H1 (cell line): ENCODE measurements around the gene PSME2. TPM values are rescaled to one million over a fixed set of nuclear protein-coding genes. Genes with fewer than 3 reads are reported as not detected.

Source experiments
- ASH2L ChIP-seq: fragments of 200-600, 300-600 bp; sonication (generic); IDR thresholded peaks from one replicate; pipeline ENCODE4 v1.7.1; 2017; ENCODE audit warnings: low read length
- BRCA1 ChIP-seq: IDR thresholded peaks from 2 replicates; pipeline ENCODE4 v1.6.1; 2012; ENCODE audit warnings: low read depth, low read length, improper control_type of control experiment
- CHD1 ChIP-seq: IDR thresholded peaks from 2 replicates; pipeline ENCODE4 v1.6.1; 2012; ENCODE audit warnings: low read depth, low read length, improper control_type of control experiment
- E2F6 ChIP-seq: IDR thresholded peaks from 2 replicates; pipeline ENCODE4 v1.6.1; 2012; ENCODE audit warnings: inconsistent platforms
- EGR1 ChIP-seq: IDR thresholded peaks from 2 replicates; pipeline ENCODE4 v1.6.1; 2011; ENCODE audit warnings: low read depth, low read length, borderline replicate concordance
- EP300 ChIP-seq, 2 experiments: IDR thresholded peaks; 1 replicate in 1 of 2; 2 replicates in 1 of 2; pipeline ENCODE4 v1.6.1; 2011 to 2012; ENCODE audit warnings: low read depth in 2 of 2, low read length in 2 of 2, mild to moderate bottlenecking in 2 of 2, borderline replicate concordance in 1 of 2, inconsistent platforms in 1 of 2, moderate library complexity in 1 of 2
- PHF8 ChIP-seq: fragments of 200-600 bp; sonication (generic); conservative IDR thresholded peaks from 2 replicates; pipeline ENCODE4 v1.7.1; 2012; ENCODE audit warnings: low read depth, mild to moderate bottlenecking, inconsistent platforms, low read length, moderate library complexity
- SAP30 ChIP-seq: fragments of 300-600 bp; sonication (generic); IDR thresholded peaks from 2 replicates; pipeline ENCODE4 v1.7.1; 2012; ENCODE audit warnings: low read length, moderate library complexity, mild to moderate bottlenecking, inconsistent platforms; ENCODE audit not compliant: insufficient read depth, insufficient replicate concordance
- SIN3A ChIP-seq, 2 experiments: IDR thresholded peaks in 1 of 2; conservative IDR thresholded peaks in 1 of 2; 2 replicates each; pipeline ENCODE4 v1.6.1; 2011 to 2012; ENCODE audit warnings: low read length in 2 of 2, improper control_type of control experiment in 1 of 2, low read depth in 1 of 2, mild to moderate bottlenecking in 1 of 2
- SIRT6 ChIP-seq: IDR thresholded peaks from one replicate; pipeline ENCODE4 v1.7.1; 2012; ENCODE audit warnings: low read length, inconsistent platforms
- SRF ChIP-seq: IDR thresholded peaks from 2 replicates; pipeline ENCODE4 v1.6.1; 2011; ENCODE audit warnings: mild to moderate bottlenecking, low read depth, low read length, moderate library complexity
- TBP ChIP-seq: IDR thresholded peaks from 2 replicates; pipeline ENCODE4 v1.6.1; 2011; ENCODE audit warnings: low read depth, low read length, improper control_type of control experiment
- YY1 ChIP-seq: IDR thresholded peaks from 2 replicates; pipeline ENCODE4 v1.6.1; 2011; ENCODE audit warnings: low read depth, mild to moderate bottlenecking, low read length
- polyA plus RNA-seq, 7 experiments: library from polyadenylated mRNA; depleted of rRNA in 3 of 7; stranded (reverse) in 5 of 7; unstranded in 2 of 7; fragments of >200 nt in 5 of 7; fragments of 200-250 nt in 2 of 7; gene quantifications; 1 replicate in 5 of 7; 2 replicates in 1 of 7; 4 replicates in 1 of 7; pipeline versions ENCODE4 v1.2.1 to v1.2.3, GENCODE V29; 2011 to 2013; ENCODE audit warnings: missing spikeins in 2 of 7, mixed read lengths in 2 of 7
- total RNA-seq: library from RNA; stranded (reverse); fragmentation: NEBNext Ultra II Directional; extraction: Animal tissue kit (Norgen Biotek cat#: 25700); gene quantifications from 2 replicates; pipeline ENCODE4 v1.2.1, GENCODE V29; 2021

Gene PSME2
- total and polyA plus RNA-seq, 2 of the 8 experiments (the other 6 are each of a cell fraction or from before 2014, with no cell fraction given), result 71.8 to 111 TPM

- TF ChIP-seq E2F6 (peak; percentile 82), SIRT6 (no peak), EGR1 (no peak), PHF8 (no peak), EP300 (IDR thresholded peaks at IDR 0.05; ENCODE audit: borderline replicate concordance in 1 of 2, low read depth in 2 of 2, low read length in 2 of 2) (no peak), CHD1 (no peak), SAP30 (no peak), ASH2L (no peak), YY1 (no peak), TBP (peak; percentile 89), SIN3A (conservative IDR thresholded peaks at IDR 0.05 in 1 of 2, IDR thresholded peaks at IDR 0.05 in 1 of 2; ENCODE audit: low read depth in 1 of 2, low read length in 2 of 2) (no peak; a peak in 1 of 4 replicates), SRF (no peak), BRCA1 (no peak)
Observed at GRCh38 chr14:24095271-24096068, 50.9 kb downstream of the PSME2 start (continued).
